Measurements from ENCODE around the gene ATP6V0E2. TPM values are rescaled to one million over a fixed set of nuclear protein-coding genes. Genes with fewer than 3 reads are reported as not detected.

ATP6V0E2 gene
- total RNA-seq, 1 experiment from 2014 or later = 26.2 TPM

- Mint-ChIP-seq H3K36me3 (no peaks in the 10 kb centered on the region), H3K27me3 (ENCODE audit: low read depth) (peaks cover 9% of the 10 kb centered on the region), H3K9me3 (no peaks in the 10 kb centered on the region), H3K4me3 (peak overlapping the region; percentile 4; the same call in 1 of the 2 replicates), H3K4me1 (peaks cover 13% of the 10 kb centered on the region), H3K27ac (peak overlapping the region; percentile 17; the same call in 1 of the 2 replicates)
- no peak for TF ChIP-seq ZNF263 (CRISPR knock-in tag; IDR thresholded peaks at IDR 0.05; ENCODE audit: low read depth)
- TF ChIP-seq CDX4 (CRISPR knock-in tag; IDR thresholded peaks at IDR 0.05; ENCODE audit: borderline replicate concordance) = no peak
- TF ChIP-seq CREM (CRISPR knock-in tag; IDR thresholded peaks at IDR 0.05) = no peak
- no peak for TF ChIP-seq ZNF219 (CRISPR knock-in tag; IDR thresholded peaks at IDR 0.05; ENCODE audit: borderline replicate concordance)
- TF ChIP-seq NR1H2 (CRISPR knock-in tag; IDR thresholded peaks at IDR 0.05) = no peak
- no peak for TF ChIP-seq ZNF671 (CRISPR knock-in tag; IDR thresholded peaks at IDR 0.05)
- no peak for TF ChIP-seq ZNF317 (CRISPR knock-in tag; IDR thresholded peaks at IDR 0.05; ENCODE audit: borderline replicate concordance, low read depth)
- TF ChIP-seq E2F4 (CRISPR knock-in tag; IDR thresholded peaks at IDR 0.05; ENCODE audit: borderline replicate concordance, low read depth) = no peak
- TF ChIP-seq ZMAT4 (CRISPR knock-in tag; IDR thresholded peaks at IDR 0.05) = no peak
- no peak for TF ChIP-seq ZNF121 (CRISPR knock-in tag; IDR thresholded peaks at IDR 0.05)
- TF ChIP-seq NFATC4 (CRISPR knock-in tag; IDR thresholded peaks at IDR 0.05) = no peak
- no peak for TF ChIP-seq MXD4 (CRISPR knock-in tag; IDR thresholded peaks at IDR 0.05; ENCODE audit: borderline replicate concordance)
- DNase-seq (ENCODE audit: low spot score) = peak; percentile 48
- peak; percentile 92 for ATAC-seq
- POLR2A ChIA-PET = interaction anchor here (1.4 kb wide), 1 partner anchor 48 kb away, joined by 3 read pairs; no protein-coding TSS in a partner anchor
- CTCF ChIA-PET = interaction anchor here (0.5 to 2.9 kb wide), 14 partner anchors 9 to 207 kb away, joined by 3 to 16 read pairs (median 4); no protein-coding TSS in a partner anchor
Observed at GRCh38 chr7:149831741-149832219, 42.0 kb upstream of the ATP6V0E2 start.

- no peaks in the 10 kb centered on the region for H3K36me3 Mint-ChIP-seq
- peak; percentile 20 for ATAC-seq
- no peak overlapping the region for H3K4me3 Mint-ChIP-seq
- POLR2A ChIA-PET = interaction anchor here (1.4 kb wide), 1 partner anchor 49 kb away, joined by 3 read pairs; no protein-coding TSS in a partner anchor
- peak; percentile 10 for DNase-seq (ENCODE audit: low spot score)
- peaks cover 13% of the 10 kb centered on the region for H3K4me1 Mint-ChIP-seq
- no peak overlapping the region for H3K27ac Mint-ChIP-seq
- no peaks in the 10 kb centered on the region for H3K9me3 Mint-ChIP-seq
- peaks cover 9% of the 10 kb centered on the region for H3K27me3 Mint-ChIP-seq (ENCODE audit: low read depth)
- CTCF ChIA-PET = interaction anchor here (0.6 to 2.9 kb wide), 13 partner anchors 10 to 1219 kb away, joined by 3 to 16 read pairs (median 4); no protein-coding TSS in a partner anchor
- TF ChIP-seq PRDM15 (CRISPR knock-in tag; IDR thresholded peaks at IDR 0.05) = peak; percentile 86
- no peak for TF ChIP-seq NR2C2 (CRISPR knock-in tag; IDR thresholded peaks at IDR 0.05)
Observed at GRCh38 chr7:149832332-149833041, 41.3 kb upstream of the ATP6V0E2 start.

Data from WTC11 (cell line).